NT2/D1 (cell line): ENCODE results near the gene TMEM254.
"Not testable (repeated sequence)": the region's sequence is repeated elsewhere in the genome, so short reads cannot be mapped to it uniquely, and the experiment has no call there.

Experiments
- DNase-seq: peaks from one replicate; pipeline ENCODE4 v3.0.0-alpha.2; 2011; ENCODE audit warnings: low read depth, low spot score
- H3K27me3 ChIP-seq: 2 replicates; pipeline ENCODE4 v1.6.0; 2011; ENCODE audit warnings: mild to moderate bottlenecking; ENCODE audit not compliant: insufficient read length, insufficient read depth
- H3K36me3 ChIP-seq: 2 replicates; pipeline ENCODE4 v1.6.1; 2011; ENCODE audit warnings: mild to moderate bottlenecking, low read length, mixed read lengths; ENCODE audit not compliant: insufficient read depth, insufficient read length
- H3K4me1 ChIP-seq: 2 replicates; pipeline ENCODE4 v1.5.1; 2011; ENCODE audit not compliant: insufficient read depth, insufficient read length
- H3K4me3 ChIP-seq: 2 replicates; pipeline ENCODE4 v1.5.1; 2011; ENCODE audit warnings: low read depth; ENCODE audit not compliant: insufficient read length
- H3K9ac ChIP-seq: 2 replicates; pipeline ENCODE4 v1.6.0; 2011; ENCODE audit warnings: low read depth; ENCODE audit not compliant: insufficient read length
- H3K9me3 ChIP-seq: 2 replicates; pipeline ENCODE4 v1.5.1; 2011; ENCODE audit warnings: mild to moderate bottlenecking, low read length; ENCODE audit not compliant: insufficient read depth
- SUZ12 ChIP-seq: IDR thresholded peaks from 2 replicates; pipeline ENCODE4 v1.6.1; 2011; ENCODE audit not compliant: insufficient read length, insufficient read depth; ENCODE audit errors: extremely low read depth
- YY1 ChIP-seq: IDR thresholded peaks from 2 replicates; pipeline ENCODE4 v1.6.1; 2011; ENCODE audit not compliant: insufficient read length, insufficient read depth
- ZNF274 ChIP-seq: IDR thresholded peaks from 2 replicates; pipeline ENCODE4 v1.6.1; 2011; ENCODE audit warnings: mild to moderate bottlenecking, low read depth, low read length

Gene TMEM254, protein sequence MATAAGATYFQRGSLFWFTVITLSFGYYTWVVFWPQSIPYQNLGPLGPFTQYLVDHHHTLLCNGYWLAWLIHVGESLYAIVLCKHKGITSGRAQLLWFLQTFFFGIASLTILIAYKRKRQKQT

DNA sequence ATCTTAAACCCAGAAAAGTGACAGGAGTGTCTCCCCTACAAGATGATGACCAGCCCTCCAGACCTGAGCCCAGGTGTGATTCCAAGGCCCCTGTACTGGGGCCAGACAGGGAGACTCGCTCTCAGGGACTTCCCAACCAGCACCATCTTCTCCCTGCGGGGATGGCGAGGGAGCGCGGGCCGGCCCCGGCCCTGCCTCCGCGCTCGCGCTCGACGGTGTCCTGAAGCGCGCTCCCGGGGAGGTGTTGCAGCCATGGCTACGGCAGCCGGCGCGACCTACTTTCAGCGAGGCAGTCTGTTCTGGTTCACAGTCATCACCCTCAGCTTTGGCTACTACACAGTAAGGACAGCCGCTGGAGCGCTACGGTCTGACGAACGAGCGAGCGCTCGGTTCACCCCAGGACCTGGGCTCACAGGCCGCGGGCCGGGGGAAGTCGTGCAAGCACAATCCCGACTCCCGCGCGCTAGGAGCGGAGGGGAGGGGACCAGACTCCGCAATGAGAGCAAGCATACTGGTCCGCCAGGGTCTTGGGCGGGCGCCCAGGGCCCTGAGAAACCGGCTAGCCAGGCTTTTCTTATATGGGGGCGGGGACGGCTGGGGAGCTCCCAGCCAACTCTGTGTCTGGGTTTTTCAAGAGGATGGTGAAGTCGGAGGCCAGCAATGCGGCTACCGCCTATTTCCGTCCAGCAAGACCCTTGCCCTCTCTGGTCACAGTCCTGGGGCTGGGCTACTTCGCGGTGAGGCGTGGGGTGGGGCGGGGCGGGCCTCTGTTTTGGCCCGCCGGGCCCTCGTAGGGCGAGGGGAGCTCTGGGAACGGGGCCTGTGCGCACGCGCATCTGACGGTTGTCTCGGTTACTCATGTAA lies at the start of gene TMEM254:
Gene TMEM254, plus strand, starts transcription at position 218 of the 864 bp plus-strand sequence. Its CDS starts 35 bp downstream, at position 253.
- peak; percentile 59 for DNase-seq
- no peak for TF ChIP-seq YY1
- TF ChIP-seq ZNF274 = no peak
- TF ChIP-seq SUZ12 = no peak

DNA sequence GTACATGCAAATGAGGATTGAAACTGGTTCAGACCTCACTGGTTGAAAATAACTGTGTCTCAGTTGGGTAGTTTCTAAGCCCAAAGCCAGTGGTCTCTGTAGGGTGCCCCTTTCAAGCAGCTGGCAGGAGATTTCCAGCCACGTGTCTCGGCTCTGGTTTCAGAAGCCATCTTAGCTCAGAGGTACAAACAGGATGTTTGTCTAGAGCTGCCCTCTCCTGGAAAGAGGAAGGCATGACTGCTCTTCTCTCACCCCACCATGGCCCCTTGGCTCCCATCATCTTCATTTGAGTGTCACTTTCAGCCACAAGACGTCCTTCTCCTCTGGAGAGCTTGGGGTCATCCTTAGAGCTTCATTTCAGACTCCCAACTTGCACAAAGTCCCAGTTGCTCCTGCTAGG lies 49.3 kb upstream of the TMEM254 start:
- not testable (repeated sequence) for H3K36me3 ChIP-seq, DNase-seq, H3K4me3 ChIP-seq

More for the DNA sequence above, at the start of gene TMEM254:
- H3K9ac ChIP-seq = peak within 1 kb of the TSS; percentile 94
- no peaks in the 10 kb centered on the region for H3K27me3 ChIP-seq
- H3K36me3 ChIP-seq = no peaks in the 10 kb centered on the region
- no peaks in the 10 kb centered on the region for H3K9me3 ChIP-seq
- peak within 1 kb of the TSS; percentile 85 for H3K4me3 ChIP-seq
- no peaks in the 10 kb centered on the region for H3K4me1 ChIP-seq

DNA sequence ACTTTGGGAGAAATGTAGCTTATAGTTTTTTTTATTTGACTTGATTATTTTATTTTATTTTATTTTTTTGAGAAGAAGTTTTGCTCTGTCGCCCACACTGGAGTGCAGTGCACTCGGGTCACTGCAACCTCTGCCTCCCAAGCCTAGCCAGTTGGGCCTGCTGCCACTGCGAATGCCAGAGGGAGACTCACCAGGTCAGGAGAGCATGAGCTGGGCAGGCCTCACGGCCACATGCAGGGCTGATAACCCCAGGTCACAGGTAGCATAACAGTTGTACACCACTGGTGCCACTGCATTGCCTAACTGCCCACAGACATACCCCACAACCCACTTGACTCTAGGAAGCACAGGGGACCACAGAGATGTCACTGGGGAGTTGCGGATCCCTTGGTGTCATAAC lies 48.6 kb upstream of the TMEM254 start:
- not testable (repeated sequence) for DNase-seq, H3K4me1 ChIP-seq, H3K9ac ChIP-seq, H3K27me3 ChIP-seq, H3K4me3 ChIP-seq, H3K9me3 ChIP-seq, H3K36me3 ChIP-seq

More for the DNA sequence above, 49.3 kb upstream of the TMEM254 start:
- H3K9ac ChIP-seq, H3K9me3 ChIP-seq, H3K4me1 ChIP-seq, H3K27me3 ChIP-seq: not testable (repeated sequence)

- TF ChIP-seq YY1 (no peak), SUZ12 (no peak), ZNF274 (no peak)
- Histone ChIP-seq H3K9ac (no peak overlapping the region), H3K27me3 (no peaks in the 10 kb centered on the region), H3K4me1 (no peaks in the 10 kb centered on the region), H3K9me3 (no peaks in the 10 kb centered on the region), H3K36me3 (no peaks in the 10 kb centered on the region), H3K4me3 (no peak overlapping the region)
- no peak for DNase-seq
Measured at GRCh38 chr10:80032503-80032902, 46.0 kb upstream of the TMEM254 start.

- not testable (repeated sequence) for H3K4me3 ChIP-seq, H3K9ac ChIP-seq, H3K4me1 ChIP-seq, H3K36me3 ChIP-seq, H3K27me3 ChIP-seq, DNase-seq, H3K9me3 ChIP-seq
Measured at GRCh38 chr10:80034766-80035165, 43.7 kb upstream of the TMEM254 start.

GRCh38 chr10:80035430-80035829 lies 43.0 kb upstream of the TMEM254 start:
- H3K36me3 ChIP-seq, DNase-seq, H3K27me3 ChIP-seq, H3K4me3 ChIP-seq, H3K9me3 ChIP-seq, H3K4me1 ChIP-seq, H3K9ac ChIP-seq: not testable (repeated sequence)

- not testable (repeated sequence) for H3K36me3 ChIP-seq, H3K4me1 ChIP-seq, H3K9me3 ChIP-seq, H3K4me3 ChIP-seq, H3K27me3 ChIP-seq, DNase-seq, H3K9ac ChIP-seq
Measured at GRCh38 chr10:80036921-80037500, 41.5 kb upstream of the TMEM254 start.

DNA sequence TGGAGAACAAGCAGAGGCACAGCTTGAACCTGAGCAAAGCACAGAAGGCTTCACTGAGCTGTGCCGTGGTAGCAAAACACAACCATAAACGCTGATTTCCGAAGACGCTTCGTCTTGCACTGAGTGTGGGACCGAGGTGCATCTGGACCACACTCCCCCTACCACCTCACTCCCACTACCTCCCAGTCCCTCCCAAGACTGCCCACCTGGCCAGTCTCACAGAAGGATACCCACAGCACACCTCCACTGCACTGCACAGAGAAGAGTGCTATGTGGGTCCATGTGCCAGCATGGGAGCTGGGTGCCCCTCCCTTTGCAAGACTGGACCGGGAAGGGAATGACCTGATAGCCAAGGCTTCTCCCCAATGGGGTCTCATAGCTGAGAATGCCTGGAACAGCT lies 40.2 kb upstream of the TMEM254 start:
- not testable (repeated sequence) for DNase-seq, H3K27me3 ChIP-seq, H3K4me1 ChIP-seq, H3K9ac ChIP-seq, H3K9me3 ChIP-seq, H3K4me3 ChIP-seq, H3K36me3 ChIP-seq
